RWPE2 (cell line): Measurements from ENCODE around the gene MPRIP.
A peak's percentile ranks its signal among the peaks of the same experiment; 100 is the strongest.

ENCODE experiments used
- ATAC-seq: fragments of 200-7000 bp; cut with Tn5 transposase; 3 replicates; pipeline ENCODE4 v1.9.1; 2021; ENCODE audit warnings: low read depth
- DNase-seq: peaks from one replicate; pipeline ENCODE4 v3.0.0-alpha.2; 2020; ENCODE audit warnings: low spot score
- H3K27ac ChIP-seq: fragments of 450-650 bp; 2 replicates; pipeline ENCODE4 v1.5.1; 2017; ENCODE audit warnings: mild to moderate bottlenecking; ENCODE audit not compliant: poor library complexity, severe bottlenecking
- H3K27me3 ChIP-seq: fragments of 250-450 bp; sonication (Bioruptor Pico); 2 replicates; pipeline ENCODE4 v1.5.1; 2021; ENCODE audit warnings: mild to moderate bottlenecking, moderate library complexity; ENCODE audit not compliant: insufficient read depth, poor library complexity, severe bottlenecking
- H3K36me3 ChIP-seq: fragments of 250-450 bp; sonication (Bioruptor Pico); 2 replicates; pipeline ENCODE4 v1.5.1; 2020; ENCODE audit warnings: low read depth, mild to moderate bottlenecking, moderate library complexity
- H3K4me1 ChIP-seq: fragments of 250-450 bp; sonication (Bioruptor Pico); 2 replicates; pipeline ENCODE4 v1.5.1; 2021; ENCODE audit warnings: mild to moderate bottlenecking, moderate library complexity; ENCODE audit not compliant: insufficient read depth, poor library complexity, severe bottlenecking
- H3K4me3 ChIP-seq: fragments of 250-450 bp; sonication (Bioruptor Pico); 2 replicates; pipeline ENCODE4 v1.5.1; 2021; ENCODE audit warnings: mild to moderate bottlenecking, moderate library complexity; ENCODE audit not compliant: severe bottlenecking
- H3K9me3 ChIP-seq: fragments of 250-450 bp; sonication (Bioruptor Pico); 2 replicates; pipeline ENCODE4 v1.5.1; 2021; ENCODE audit warnings: mild to moderate bottlenecking, moderate library complexity; ENCODE audit not compliant: severe bottlenecking
- TF ChIP-seq, protein P1 (sequence below): fragments of 450-650 bp; IDR thresholded peaks from one replicate; pipeline ENCODE4 v1.5.1; 2017; ENCODE audit warnings: mild to moderate bottlenecking, moderate library complexity; ENCODE audit not compliant: poor library complexity, severe bottlenecking

Gene MPRIP

DNA sequence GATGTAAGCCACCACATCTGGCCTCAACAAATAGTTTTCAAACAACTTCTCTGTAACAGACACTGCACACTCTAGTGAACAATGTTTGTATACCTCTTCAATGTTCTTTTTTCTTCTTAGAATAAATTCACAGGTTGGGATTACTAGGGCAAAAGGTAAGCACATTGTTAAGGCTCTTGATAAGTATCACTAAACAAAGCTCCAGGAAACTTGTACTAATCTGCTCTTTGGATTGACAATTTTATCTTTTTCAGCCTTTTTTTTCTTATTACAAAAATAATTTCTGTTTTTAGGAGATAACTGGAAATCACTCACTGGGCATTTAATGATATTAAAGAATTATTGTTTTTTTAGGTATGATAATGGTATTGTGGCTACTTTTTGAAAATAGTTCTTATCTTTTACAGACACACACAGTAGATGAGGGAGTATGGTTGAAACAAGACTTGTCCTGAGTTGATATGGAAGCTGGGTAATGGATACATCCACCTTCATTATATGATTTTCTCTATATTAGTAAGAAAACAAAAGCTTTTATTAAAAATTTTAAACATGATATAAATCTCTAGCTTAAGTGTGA lies 7.7 kb upstream of the MPRIP start:
- H3K4me3 ChIP-seq = no peak overlapping the region
- H3K27ac ChIP-seq = peak overlapping the region; percentile 93
- H3K4me1 ChIP-seq = peaks cover 17% of the 10 kb centered on the region
- H3K36me3 ChIP-seq = no peaks in the 10 kb centered on the region
- ATAC-seq (no peak), DNase-seq (no peak)
- TF ChIP-seq, protein P1, sequence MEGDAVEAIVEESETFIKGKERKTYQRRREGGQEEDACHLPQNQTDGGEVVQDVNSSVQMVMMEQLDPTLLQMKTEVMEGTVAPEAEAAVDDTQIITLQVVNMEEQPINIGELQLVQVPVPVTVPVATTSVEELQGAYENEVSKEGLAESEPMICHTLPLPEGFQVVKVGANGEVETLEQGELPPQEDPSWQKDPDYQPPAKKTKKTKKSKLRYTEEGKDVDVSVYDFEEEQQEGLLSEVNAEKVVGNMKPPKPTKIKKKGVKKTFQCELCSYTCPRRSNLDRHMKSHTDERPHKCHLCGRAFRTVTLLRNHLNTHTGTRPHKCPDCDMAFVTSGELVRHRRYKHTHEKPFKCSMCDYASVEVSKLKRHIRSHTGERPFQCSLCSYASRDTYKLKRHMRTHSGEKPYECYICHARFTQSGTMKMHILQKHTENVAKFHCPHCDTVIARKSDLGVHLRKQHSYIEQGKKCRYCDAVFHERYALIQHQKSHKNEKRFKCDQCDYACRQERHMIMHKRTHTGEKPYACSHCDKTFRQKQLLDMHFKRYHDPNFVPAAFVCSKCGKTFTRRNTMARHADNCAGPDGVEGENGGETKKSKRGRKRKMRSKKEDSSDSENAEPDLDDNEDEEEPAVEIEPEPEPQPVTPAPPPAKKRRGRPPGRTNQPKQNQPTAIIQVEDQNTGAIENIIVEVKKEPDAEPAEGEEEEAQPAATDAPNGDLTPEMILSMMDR = no peak
- no peaks in the 10 kb centered on the region for H3K27me3 ChIP-seq
- H3K9me3 ChIP-seq = no peaks in the 10 kb centered on the region

DNA sequence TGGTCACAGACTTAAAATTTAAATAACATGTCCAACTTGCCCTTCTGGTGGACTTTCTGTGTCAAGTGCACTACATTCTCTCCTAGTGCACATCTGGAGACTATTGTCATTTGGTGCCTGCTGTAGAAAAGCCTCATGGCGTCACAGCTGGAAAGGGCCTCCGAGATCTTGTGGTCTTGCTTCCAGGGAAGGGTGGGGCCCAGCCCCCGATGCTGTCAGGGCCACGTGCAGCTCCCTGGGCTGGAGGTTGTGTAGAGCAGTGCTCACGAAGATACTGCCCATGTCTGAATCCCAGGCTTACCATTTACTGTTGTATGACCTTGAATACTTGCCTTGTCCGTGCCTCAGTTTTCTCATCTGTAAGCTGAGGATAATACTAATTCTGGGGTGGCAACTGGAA lies 6.8 kb upstream of the MPRIP start:
- H3K4me3 ChIP-seq = no peak overlapping the region
- no peaks in the 10 kb centered on the region for H3K27me3 ChIP-seq
- H3K4me1 ChIP-seq = peaks cover 16% of the 10 kb centered on the region
- TF ChIP-seq, protein P1 = no peak
- H3K9me3 ChIP-seq = no peaks in the 10 kb centered on the region
- no peaks in the 10 kb centered on the region for H3K36me3 ChIP-seq
- H3K27ac ChIP-seq = no peak overlapping the region
- ATAC-seq (no peak), DNase-seq (no peak)

- no peaks in the 10 kb centered on the region for H3K9me3 ChIP-seq
- ATAC-seq (no peak), DNase-seq (no peak)
- TF ChIP-seq, protein P1 = no peak
- H3K27me3 ChIP-seq = no peaks in the 10 kb centered on the region
- no peaks in the 10 kb centered on the region for H3K36me3 ChIP-seq
- H3K4me1 ChIP-seq = peaks cover 18% of the 10 kb centered on the region
- H3K27ac ChIP-seq = no peak overlapping the region
- H3K4me3 ChIP-seq = no peak overlapping the region
These were observed 6.2 kb upstream of the MPRIP start for GRCh38 chr17:17035920-17036523.

DNA sequence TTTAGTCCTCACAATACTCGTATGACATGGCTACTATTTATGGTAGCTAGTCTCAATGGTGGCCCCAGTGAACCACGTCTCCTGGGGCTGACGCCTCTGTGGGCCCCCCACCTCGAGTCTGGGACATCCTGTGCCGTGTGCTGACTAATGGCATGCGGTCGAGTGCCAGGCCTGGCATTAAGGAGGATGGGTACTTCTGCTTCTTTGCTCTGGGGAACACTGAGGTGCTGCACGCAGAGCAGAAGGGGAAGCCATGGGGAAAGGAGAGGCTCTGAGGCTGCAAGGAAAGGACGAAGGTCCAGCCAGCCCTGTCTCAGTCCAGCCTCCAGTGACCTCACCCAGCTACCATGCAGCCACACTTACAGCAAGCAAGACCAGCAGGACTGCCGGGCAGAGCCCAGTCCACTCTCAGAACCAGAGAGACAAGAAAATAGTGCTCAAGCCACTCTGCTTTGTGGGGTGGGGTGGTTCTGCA lies 5.7 kb upstream of the MPRIP start:
- no peaks in the 10 kb centered on the region for H3K27me3 ChIP-seq
- no peaks in the 10 kb centered on the region for H3K36me3 ChIP-seq
- DNase-seq (no peak), ATAC-seq (no peak)
- H3K4me1 ChIP-seq = peaks cover 20% of the 10 kb centered on the region
- H3K27ac ChIP-seq = peak overlapping the region; percentile 16
- TF ChIP-seq, protein P1 = no peak
- H3K9me3 ChIP-seq = no peaks in the 10 kb centered on the region
- no peak overlapping the region for H3K4me3 ChIP-seq

DNA sequence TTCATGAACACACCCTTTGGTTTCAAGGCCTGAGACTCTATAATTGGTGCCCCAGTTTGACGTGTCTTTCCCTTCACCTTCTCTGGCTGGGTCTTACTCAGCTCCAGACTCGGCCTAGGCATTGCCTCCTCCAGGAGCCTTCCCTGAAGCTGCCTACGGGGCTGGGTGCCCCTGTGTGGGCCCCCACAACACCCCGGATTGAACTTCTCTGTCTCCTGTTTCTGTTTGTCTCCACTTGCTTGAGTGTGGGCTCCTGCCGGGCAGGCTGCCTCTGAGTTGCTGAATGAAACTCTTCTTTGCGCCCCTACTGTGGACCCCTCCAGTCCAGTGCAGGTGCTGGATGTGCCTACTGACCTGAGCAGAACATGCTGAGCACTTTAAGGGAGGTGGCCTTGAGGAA lies 2.3 kb upstream of the MPRIP start:
- ATAC-seq (no peak), DNase-seq (no peak)
- H3K4me1 ChIP-seq = peaks cover 12% of the 10 kb centered on the region
- H3K4me3 ChIP-seq = no peak overlapping the region
- H3K27me3 ChIP-seq = no peaks in the 10 kb centered on the region
- H3K27ac ChIP-seq = peak overlapping the region; percentile 16
- TF ChIP-seq, protein P1 = no peak
- H3K9me3 ChIP-seq = no peaks in the 10 kb centered on the region
- peaks cover 7% of the 10 kb centered on the region; the same call in 1 of the 2 replicates for H3K36me3 ChIP-seq
